Liver (tissue), 9 donors: Measurements from ENCODE around the gene DIP2B. TPM values are rescaled to one million over a fixed set of nuclear protein-coding genes. Genes with fewer than 3 reads are reported as not detected.

ENCODE experiments used
- DNase-seq: peaks from one replicate; pipeline ENCODE4 v3.0.0-alpha.2; 2017; ENCODE audit warnings: low spot score
- H3K27ac ChIP-seq, 2 donors: one replicate each; pipeline ENCODE4 v1.7.0; 2013; ENCODE audit warnings: inconsistent platforms in 2 of 2, low read length in 2 of 2, control low read depth in 1 of 2, low read depth in 1 of 2, mild to moderate bottlenecking in 1 of 2
- H3K27me3 ChIP-seq, 4 donors: one replicate each; pipeline versions ENCODE4 v1.6.1 to v1.7.0; 2013; ENCODE audit warnings: low read length in 3 of 4, inconsistent platforms in 1 of 4, mild to moderate bottlenecking in 1 of 4, moderate library complexity in 1 of 4; ENCODE audit not compliant: control insufficient read depth in 4 of 4, insufficient read depth in 4 of 4
- H3K36me3 ChIP-seq, 4 donors: one replicate each; pipeline versions ENCODE4 v1.6.1 to v1.7.0; 2013; ENCODE audit warnings: low read length in 3 of 4, mild to moderate bottlenecking in 3 of 4, low read depth in 1 of 4, moderate library complexity in 1 of 4; ENCODE audit not compliant: control insufficient read depth in 4 of 4, insufficient read depth in 3 of 4
- H3K4me1 ChIP-seq, 4 donors: one replicate each; pipeline versions ENCODE4 v1.6.1 to v1.7.0; 2013; ENCODE audit warnings: low read length in 3 of 4, mild to moderate bottlenecking in 3 of 4, moderate library complexity in 1 of 4; ENCODE audit not compliant: control insufficient read depth in 4 of 4, insufficient read depth in 4 of 4
- H3K4me3 ChIP-seq, 3 donors: one replicate each; pipeline versions ENCODE4 v1.6.1 to v1.7.0; 2013; ENCODE audit warnings: low read length in 3 of 3, control low read depth in 1 of 3, low read depth in 1 of 3, mild to moderate bottlenecking in 1 of 3
- H3K9ac ChIP-seq, 2 donors: one replicate each; pipeline ENCODE4 v1.7.0; 2013; ENCODE audit warnings: low read length in 2 of 2, mild to moderate bottlenecking in 2 of 2, moderate library complexity in 2 of 2, control low read depth in 1 of 2, low read depth in 1 of 2
- H3K9me3 ChIP-seq, 4 donors: one replicate each; pipeline versions ENCODE4 v1.6.1 to v1.7.0; 2013; ENCODE audit warnings: low read length in 3 of 4; ENCODE audit not compliant: control insufficient read depth in 4 of 4
- EGR1 ChIP-seq, 2 donors: IDR thresholded peaks; 2 replicates each; pipeline ENCODE4 v1.6.1; 2016 to 2018; ENCODE audit warnings: antibody characterized with exemption in 2 of 2, low read depth in 2 of 2
- FOXA2 ChIP-seq: IDR thresholded peaks from 2 replicates; pipeline ENCODE4 v1.6.1; 2016; ENCODE audit warnings: antibody characterized with exemption
- GABPA ChIP-seq, 2 donors: IDR thresholded peaks in 1 of 2; conservative IDR thresholded peaks in 1 of 2; 2 replicates each; pipeline ENCODE4 v1.6.1; 2016; ENCODE audit warnings: antibody characterized with exemption in 2 of 2, mild to moderate bottlenecking in 1 of 2, moderate library complexity in 1 of 2
- HNF4A ChIP-seq, 2 donors: conservative IDR thresholded peaks; 2 replicates each; pipeline ENCODE4 v1.6.1; 2016; ENCODE audit warnings: antibody characterized with exemption in 2 of 2, mild to moderate bottlenecking in 2 of 2
- HNF4G ChIP-seq: IDR thresholded peaks from 2 replicates; pipeline ENCODE4 v1.6.1; 2016; ENCODE audit warnings: antibody characterized with exemption
- JUND ChIP-seq, 2 donors: IDR thresholded peaks; 2 replicates each; pipeline ENCODE4 v1.6.1; 2016; ENCODE audit warnings: antibody characterized with exemption in 2 of 2
- NR2F2 ChIP-seq: IDR thresholded peaks from 2 replicates; pipeline ENCODE4 v1.6.1; 2016; ENCODE audit warnings: antibody characterized with exemption
- RAD21 ChIP-seq, 2 donors: IDR thresholded peaks; 2 replicates each; pipeline ENCODE4 v1.6.1; 2016; ENCODE audit warnings: antibody characterized with exemption in 2 of 2, mild to moderate bottlenecking in 2 of 2
- RXRA ChIP-seq, 2 donors: IDR thresholded peaks; 2 replicates each; pipeline ENCODE4 v1.6.1; 2017 to 2018; ENCODE audit warnings: antibody characterized with exemption in 2 of 2, mild to moderate bottlenecking in 1 of 2
- SP1 ChIP-seq: IDR thresholded peaks from 2 replicates; pipeline ENCODE4 v1.6.1; 2018; ENCODE audit warnings: antibody characterized with exemption, mild to moderate bottlenecking
- TAF1 ChIP-seq: conservative IDR thresholded peaks from 2 replicates; pipeline ENCODE4 v1.6.1; 2016; ENCODE audit warnings: antibody characterized with exemption, mild to moderate bottlenecking
- WGBS: extraction: QIAGEN DNeasy Blood & Tissue Kit; methylation state at CpG from one replicate; pipeline ENCODE4 v1.1.7; 2013; 5-methylcytosine and 5-hydroxymethylcytosine counted together
- polyA plus RNA-seq, 2 donors: library from polyadenylated mRNA; stranded (reverse) in 1 of 2; unstranded in 1 of 2; fragments of 200-250 nt in 1 of 2; fragments of >200 nt in 1 of 2; fragmentation: Nextera tagmentation in 1 of 2; extraction: Ambion mirVana in 1 of 2; gene quantifications; one replicate each; pipeline versions ENCODE4 v1.2.1 to v1.2.3, GENCODE V29; 2013 to 2015
- total RNA-seq, 2 donors: library from RNA; depleted of rRNA; stranded (reverse); fragments of >200 nt; gene quantifications; one replicate each; pipeline ENCODE4 v1.2.3, GENCODE V29; 2014
- TF ChIP-seq, protein P1 (sequence below): IDR thresholded peaks from 2 replicates; pipeline ENCODE4 v1.6.1; 2016; ENCODE audit warnings: antibody characterized with exemption
- TF ChIP-seq, protein P2 (sequence below): IDR thresholded peaks from 2 replicates; pipeline ENCODE4 v1.6.1; 2016; ENCODE audit warnings: antibody characterized with exemption, mild to moderate bottlenecking
- TF ChIP-seq, protein P3 (sequence below): IDR thresholded peaks from 2 replicates; pipeline ENCODE4 v1.6.1; 2016; ENCODE audit warnings: antibody characterized with exemption
- TF ChIP-seq, protein P4 (sequence below): IDR thresholded peaks from 2 replicates; pipeline ENCODE4 v1.6.1; 2016; ENCODE audit warnings: antibody characterized with exemption
- donor health status: healthy.
- donor health status: healthy.
- donor health status: healthy.
- donor health status: healthy.
- donor health status: healthy.

DIP2B gene
- total and polyA plus RNA-seq, 4 donors: 4.8 to 30.7 (median 13.8) TPM

DNA sequence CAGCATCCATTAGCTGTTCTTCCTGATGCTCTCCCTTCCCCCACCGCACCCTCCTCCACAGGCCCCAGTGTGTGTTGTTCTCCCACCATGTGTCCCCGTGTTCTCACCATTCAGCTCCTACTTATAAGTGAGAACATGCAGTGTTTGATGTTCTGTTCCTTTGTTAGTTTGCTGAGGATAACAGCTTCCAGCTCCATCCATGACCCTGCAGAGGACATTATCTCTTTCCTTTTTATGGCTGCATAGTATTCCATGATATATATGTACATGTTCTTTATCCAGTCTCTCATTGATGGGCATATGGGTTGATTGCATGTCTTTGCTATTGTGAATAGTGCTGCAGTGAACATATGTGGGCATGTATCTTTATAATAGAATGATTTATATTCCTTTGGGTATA is 268.1 kb downstream of the DIP2B start:
- H3K36me3 ChIP-seq: peaks cover 0 to 1% (median 0%) of the 10 kb centered on the region in 4 donors
- H3K4me1 ChIP-seq: peaks cover 0 to 7% (median under 1%) of the 10 kb centered on the region in 4 donors
- DNase-seq: no peak
- no peak overlapping the region for H3K4me3 ChIP-seq
- H3K27ac ChIP-seq: no peak overlapping the region
- TF ChIP-seq, protein P1, sequence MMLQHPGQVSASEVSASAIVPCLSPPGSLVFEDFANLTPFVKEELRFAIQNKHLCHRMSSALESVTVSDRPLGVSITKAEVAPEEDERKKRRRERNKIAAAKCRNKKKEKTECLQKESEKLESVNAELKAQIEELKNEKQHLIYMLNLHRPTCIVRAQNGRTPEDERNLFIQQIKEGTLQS: no peak
- no peak for TF ChIP-seq RXRA (IDR thresholded peaks at IDR 0.05)
- no peak for TF ChIP-seq GABPA (IDR thresholded peaks at IDR 0.05 in 1 of 2, conservative IDR thresholded peaks at IDR 0.05 in 1 of 2)
- TF ChIP-seq EGR1 (IDR thresholded peaks at IDR 0.05; ENCODE audit: low read depth in 2 of 2): no peak
- no peak for TF ChIP-seq HNF4G
- TF ChIP-seq SP1: no peak
- no peak for TF ChIP-seq NR2F2
- TF ChIP-seq FOXA2: no peak
- TF ChIP-seq RAD21 (IDR thresholded peaks at IDR 0.05): no peak
- TF ChIP-seq, protein P2, sequence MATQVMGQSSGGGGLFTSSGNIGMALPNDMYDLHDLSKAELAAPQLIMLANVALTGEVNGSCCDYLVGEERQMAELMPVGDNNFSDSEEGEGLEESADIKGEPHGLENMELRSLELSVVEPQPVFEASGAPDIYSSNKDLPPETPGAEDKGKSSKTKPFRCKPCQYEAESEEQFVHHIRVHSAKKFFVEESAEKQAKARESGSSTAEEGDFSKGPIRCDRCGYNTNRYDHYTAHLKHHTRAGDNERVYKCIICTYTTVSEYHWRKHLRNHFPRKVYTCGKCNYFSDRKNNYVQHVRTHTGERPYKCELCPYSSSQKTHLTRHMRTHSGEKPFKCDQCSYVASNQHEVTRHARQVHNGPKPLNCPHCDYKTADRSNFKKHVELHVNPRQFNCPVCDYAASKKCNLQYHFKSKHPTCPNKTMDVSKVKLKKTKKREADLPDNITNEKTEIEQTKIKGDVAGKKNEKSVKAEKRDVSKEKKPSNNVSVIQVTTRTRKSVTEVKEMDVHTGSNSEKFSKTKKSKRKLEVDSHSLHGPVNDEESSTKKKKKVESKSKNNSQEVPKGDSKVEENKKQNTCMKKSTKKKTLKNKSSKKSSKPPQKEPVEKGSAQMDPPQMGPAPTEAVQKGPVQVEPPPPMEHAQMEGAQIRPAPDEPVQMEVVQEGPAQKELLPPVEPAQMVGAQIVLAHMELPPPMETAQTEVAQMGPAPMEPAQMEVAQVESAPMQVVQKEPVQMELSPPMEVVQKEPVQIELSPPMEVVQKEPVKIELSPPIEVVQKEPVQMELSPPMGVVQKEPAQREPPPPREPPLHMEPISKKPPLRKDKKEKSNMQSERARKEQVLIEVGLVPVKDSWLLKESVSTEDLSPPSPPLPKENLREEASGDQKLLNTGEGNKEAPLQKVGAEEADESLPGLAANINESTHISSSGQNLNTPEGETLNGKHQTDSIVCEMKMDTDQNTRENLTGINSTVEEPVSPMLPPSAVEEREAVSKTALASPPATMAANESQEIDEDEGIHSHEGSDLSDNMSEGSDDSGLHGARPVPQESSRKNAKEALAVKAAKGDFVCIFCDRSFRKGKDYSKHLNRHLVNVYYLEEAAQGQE: no peak
- TF ChIP-seq, protein P3, sequence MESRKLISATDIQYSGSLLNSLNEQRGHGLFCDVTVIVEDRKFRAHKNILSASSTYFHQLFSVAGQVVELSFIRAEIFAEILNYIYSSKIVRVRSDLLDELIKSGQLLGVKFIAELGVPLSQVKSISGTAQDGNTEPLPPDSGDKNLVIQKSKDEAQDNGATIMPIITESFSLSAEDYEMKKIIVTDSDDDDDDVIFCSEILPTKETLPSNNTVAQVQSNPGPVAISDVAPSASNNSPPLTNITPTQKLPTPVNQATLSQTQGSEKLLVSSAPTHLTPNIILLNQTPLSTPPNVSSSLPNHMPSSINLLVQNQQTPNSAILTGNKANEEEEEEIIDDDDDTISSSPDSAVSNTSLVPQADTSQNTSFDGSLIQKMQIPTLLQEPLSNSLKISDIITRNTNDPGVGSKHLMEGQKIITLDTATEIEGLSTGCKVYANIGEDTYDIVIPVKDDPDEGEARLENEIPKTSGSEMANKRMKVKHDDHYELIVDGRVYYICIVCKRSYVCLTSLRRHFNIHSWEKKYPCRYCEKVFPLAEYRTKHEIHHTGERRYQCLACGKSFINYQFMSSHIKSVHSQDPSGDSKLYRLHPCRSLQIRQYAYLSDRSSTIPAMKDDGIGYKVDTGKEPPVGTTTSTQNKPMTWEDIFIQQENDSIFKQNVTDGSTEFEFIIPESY: no peak
- TF ChIP-seq TAF1: no peak
- no peak for TF ChIP-seq JUND (IDR thresholded peaks at IDR 0.05)
- no peak for TF ChIP-seq HNF4A (conservative IDR thresholded peaks at IDR 0.05)
- no peaks in the 10 kb centered on the region for H3K27me3 ChIP-seq
- no peak overlapping the region for H3K9ac ChIP-seq
- over 99% methylated on average over 2 of the region's 2 CpGs for WGBS
- no peaks in the 10 kb centered on the region for H3K9me3 ChIP-seq

DNA sequence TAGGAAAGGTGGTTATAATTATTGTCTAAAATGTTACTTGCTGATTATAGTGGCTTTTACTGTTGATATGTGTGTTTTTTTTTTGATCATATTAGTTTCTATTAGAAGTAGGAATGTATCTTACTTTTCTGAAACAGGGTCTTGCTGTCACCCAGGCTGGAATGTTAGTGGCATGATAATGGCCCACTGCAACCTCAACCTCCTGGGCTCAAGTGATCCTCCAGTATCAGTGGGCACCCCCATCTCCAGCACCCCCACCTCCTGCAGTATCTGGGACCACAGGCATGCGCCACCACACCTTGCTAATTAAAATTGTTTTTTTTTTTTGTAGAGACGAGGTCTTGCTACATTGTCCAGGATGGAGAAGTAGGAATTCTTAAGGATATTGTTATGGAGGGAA is 270.5 kb downstream of the DIP2B start:
- Histone ChIP-seq H3K4me1 (peaks cover 0 to 1% (median 0%) of the 10 kb centered on the region in 4 donors), H3K9me3 (no peaks in the 10 kb centered on the region), H3K27ac (no peak overlapping the region), H3K27me3 (no peaks in the 10 kb centered on the region), H3K4me3 (no peak overlapping the region), H3K36me3 (peaks cover 0 to 1% (median 0%) of the 10 kb centered on the region in 4 donors), H3K9ac (no peak overlapping the region)
- TF ChIP-seq GABPA (IDR thresholded peaks at IDR 0.05 in 1 of 2, conservative IDR thresholded peaks at IDR 0.05 in 1 of 2): no peak
- TF ChIP-seq, protein P4, sequence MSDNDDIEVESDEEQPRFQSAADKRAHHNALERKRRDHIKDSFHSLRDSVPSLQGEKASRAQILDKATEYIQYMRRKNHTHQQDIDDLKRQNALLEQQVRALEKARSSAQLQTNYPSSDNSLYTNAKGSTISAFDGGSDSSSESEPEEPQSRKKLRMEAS: no peak
- no peak for TF ChIP-seq NR2F2
- no peak for DNase-seq
- WGBS: 95% methylated on average over 2 of the region's 2 CpGs
